A673 (cell line): ENCODE data around the gene PFAS. TPM values are rescaled to one million over a fixed set of nuclear protein-coding genes. Genes with fewer than 3 reads are reported as not detected.

ENCODE experiments used
- Bru-seq: library from RNA; stranded (reverse); fragments of 400-500 nt; gene quantifications from one replicate; lab custom pipeline; 2021; lab: Mats Ljungman, UMichigan
- BruChase-seq, 2 experiments: library from RNA; stranded (reverse); fragments of 400-500 nt; gene quantifications; one replicate each; lab custom pipeline; 2021; lab: Mats Ljungman, UMichigan
- BruUV-seq: library from RNA; stranded (reverse); fragments of 400-500 nt; replicated peaks from 2 replicates; lab custom pipeline; 2021; lab: Mats Ljungman, UMichigan
- CTCF ChIA-PET: fragments of 300-600 bp; sonication (Branson Sonifier 250); formaldehyde crosslinking; loops from one replicate; lab custom pipeline; 2022; ENCODE audit warnings: antibody characterized with exemption; lab: Charles Lee
- POLR2A ChIA-PET: fragments of 300-600 bp; sonication (Branson Sonifier 250); formaldehyde crosslinking; loops from one replicate; lab custom pipeline; 2022; ENCODE audit warnings: antibody characterized with exemption; ENCODE audit not compliant: low non-redundant PET; lab: Charles Lee
- DNase-seq: peaks from one replicate; pipeline ENCODE4 v3.0.0-alpha.2; 2015; ENCODE audit warnings: low spot score
- H3K27ac ChIP-seq: fragments of 200-600 bp; sonication (generic); 2 replicates; pipeline ENCODE4 v1.5.1; 2016; ENCODE audit warnings: mixed run types, low read depth, mild to moderate bottlenecking, mixed read lengths, antibody characterized with exemption, low read length; ENCODE audit not compliant: poor library complexity, severe bottlenecking
- H3K27me3 ChIP-seq: fragments of 200-600 bp; sonication (generic); replicated peaks from 2 replicates; pipeline ENCODE4 v1.6.1; 2017; ENCODE audit warnings: mixed run types, low read depth, mild to moderate bottlenecking, mixed read lengths, antibody characterized with exemption, low read length; ENCODE audit not compliant: insufficient read depth, poor library complexity
- H3K36me3 ChIP-seq: fragments of 200-600 bp; sonication (generic); 2 replicates; pipeline ENCODE4 v1.6.1; 2016; ENCODE audit warnings: mixed run types, mild to moderate bottlenecking, mixed read lengths, antibody characterized with exemption, low read length; ENCODE audit not compliant: insufficient read depth, poor library complexity, severe bottlenecking
- H3K4me1 ChIP-seq: fragments of 200-600 bp; sonication (generic); 2 replicates; pipeline ENCODE4 v1.6.1; 2017; ENCODE audit warnings: mixed run types, mild to moderate bottlenecking, mixed read lengths, antibody characterized with exemption, low read length; ENCODE audit not compliant: insufficient read depth, poor library complexity, severe bottlenecking
- H3K4me3 ChIP-seq: fragments of 200-600 bp; sonication (generic); 2 replicates; pipeline ENCODE4 v1.5.1; 2016; ENCODE audit warnings: low read depth, mixed run types, mild to moderate bottlenecking, mixed read lengths, low read length; ENCODE audit not compliant: poor library complexity, severe bottlenecking
- H3K9me3 ChIP-seq: fragments of 200-600 bp; sonication (generic); 2 replicates; pipeline ENCODE4 v1.6.1; 2016; ENCODE audit warnings: mixed run types, low read depth, mild to moderate bottlenecking, mixed read lengths, antibody characterized with exemption, low read length; ENCODE audit not compliant: poor library complexity, severe bottlenecking
- EZH2 ChIP-seq: fragments of 200-600 bp; sonication (generic); IDR thresholded peaks from 2 replicates; pipeline ENCODE4 v1.6.1; 2017; ENCODE audit warnings: borderline replicate concordance, low read depth, mild to moderate bottlenecking, mixed read lengths, antibody characterized with exemption, low read length; ENCODE audit not compliant: poor library complexity, severe bottlenecking
- intact Hi-C: fragments of 100-400 bp; cut with micrococcal nuclease; formaldehyde crosslinking; loops from one replicate; pipeline ENCODE4 v1.10.0; 2022; ENCODE audit not compliant: unreplicated experiment
- long read RNA-seq: library from polyadenylated mRNA; stranded (forward); transcript quantifications from one replicate; pipeline ENCODE4 v2.0.0, GENCODE V29; 2022
- total RNA-seq: library from RNA; stranded (reverse); gene quantifications from 2 replicates; pipeline ENCODE4 v1.2.3, GENCODE V29; 2021
- TF ChIP-seq, protein P1 (sequence below): fragments of 300-800, 200-600 bp; sonication (generic); conservative IDR thresholded peaks from 2 replicates; pipeline ENCODE4 v1.5.1; 2017; ENCODE audit warnings: low read depth, mild to moderate bottlenecking, antibody characterized with exemption, low read length, moderate library complexity, mixed read lengths

The PFAS gene, protein sequence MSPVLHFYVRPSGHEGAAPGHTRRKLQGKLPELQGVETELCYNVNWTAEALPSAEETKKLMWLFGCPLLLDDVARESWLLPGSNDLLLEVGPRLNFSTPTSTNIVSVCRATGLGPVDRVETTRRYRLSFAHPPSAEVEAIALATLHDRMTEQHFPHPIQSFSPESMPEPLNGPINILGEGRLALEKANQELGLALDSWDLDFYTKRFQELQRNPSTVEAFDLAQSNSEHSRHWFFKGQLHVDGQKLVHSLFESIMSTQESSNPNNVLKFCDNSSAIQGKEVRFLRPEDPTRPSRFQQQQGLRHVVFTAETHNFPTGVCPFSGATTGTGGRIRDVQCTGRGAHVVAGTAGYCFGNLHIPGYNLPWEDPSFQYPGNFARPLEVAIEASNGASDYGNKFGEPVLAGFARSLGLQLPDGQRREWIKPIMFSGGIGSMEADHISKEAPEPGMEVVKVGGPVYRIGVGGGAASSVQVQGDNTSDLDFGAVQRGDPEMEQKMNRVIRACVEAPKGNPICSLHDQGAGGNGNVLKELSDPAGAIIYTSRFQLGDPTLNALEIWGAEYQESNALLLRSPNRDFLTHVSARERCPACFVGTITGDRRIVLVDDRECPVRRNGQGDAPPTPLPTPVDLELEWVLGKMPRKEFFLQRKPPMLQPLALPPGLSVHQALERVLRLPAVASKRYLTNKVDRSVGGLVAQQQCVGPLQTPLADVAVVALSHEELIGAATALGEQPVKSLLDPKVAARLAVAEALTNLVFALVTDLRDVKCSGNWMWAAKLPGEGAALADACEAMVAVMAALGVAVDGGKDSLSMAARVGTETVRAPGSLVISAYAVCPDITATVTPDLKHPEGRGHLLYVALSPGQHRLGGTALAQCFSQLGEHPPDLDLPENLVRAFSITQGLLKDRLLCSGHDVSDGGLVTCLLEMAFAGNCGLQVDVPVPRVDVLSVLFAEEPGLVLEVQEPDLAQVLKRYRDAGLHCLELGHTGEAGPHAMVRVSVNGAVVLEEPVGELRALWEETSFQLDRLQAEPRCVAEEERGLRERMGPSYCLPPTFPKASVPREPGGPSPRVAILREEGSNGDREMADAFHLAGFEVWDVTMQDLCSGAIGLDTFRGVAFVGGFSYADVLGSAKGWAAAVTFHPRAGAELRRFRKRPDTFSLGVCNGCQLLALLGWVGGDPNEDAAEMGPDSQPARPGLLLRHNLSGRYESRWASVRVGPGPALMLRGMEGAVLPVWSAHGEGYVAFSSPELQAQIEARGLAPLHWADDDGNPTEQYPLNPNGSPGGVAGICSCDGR (N-terminal part only)
- total RNA-seq (163 and 165 TPM in 2 replicates), Bru-seq, nascent RNA (percentile 73 among the genes with signal in this experiment), BruChase-seq, experiment 1, labeled RNA remaining after a 2-hour chase (percentile 78 among the genes with signal in this experiment), BruChase-seq, experiment 2, labeled RNA remaining after a 6-hour chase (percentile 87 among the genes with signal in this experiment)
- long read RNA-seq, full-length matches to known transcripts: 104 of 176 reads
- long read RNA-seq, partial matches to known transcripts: 37 of 176 reads
- long read RNA-seq, other reads (novel, unspliced or antisense): 35 of 176 reads

DNA sequence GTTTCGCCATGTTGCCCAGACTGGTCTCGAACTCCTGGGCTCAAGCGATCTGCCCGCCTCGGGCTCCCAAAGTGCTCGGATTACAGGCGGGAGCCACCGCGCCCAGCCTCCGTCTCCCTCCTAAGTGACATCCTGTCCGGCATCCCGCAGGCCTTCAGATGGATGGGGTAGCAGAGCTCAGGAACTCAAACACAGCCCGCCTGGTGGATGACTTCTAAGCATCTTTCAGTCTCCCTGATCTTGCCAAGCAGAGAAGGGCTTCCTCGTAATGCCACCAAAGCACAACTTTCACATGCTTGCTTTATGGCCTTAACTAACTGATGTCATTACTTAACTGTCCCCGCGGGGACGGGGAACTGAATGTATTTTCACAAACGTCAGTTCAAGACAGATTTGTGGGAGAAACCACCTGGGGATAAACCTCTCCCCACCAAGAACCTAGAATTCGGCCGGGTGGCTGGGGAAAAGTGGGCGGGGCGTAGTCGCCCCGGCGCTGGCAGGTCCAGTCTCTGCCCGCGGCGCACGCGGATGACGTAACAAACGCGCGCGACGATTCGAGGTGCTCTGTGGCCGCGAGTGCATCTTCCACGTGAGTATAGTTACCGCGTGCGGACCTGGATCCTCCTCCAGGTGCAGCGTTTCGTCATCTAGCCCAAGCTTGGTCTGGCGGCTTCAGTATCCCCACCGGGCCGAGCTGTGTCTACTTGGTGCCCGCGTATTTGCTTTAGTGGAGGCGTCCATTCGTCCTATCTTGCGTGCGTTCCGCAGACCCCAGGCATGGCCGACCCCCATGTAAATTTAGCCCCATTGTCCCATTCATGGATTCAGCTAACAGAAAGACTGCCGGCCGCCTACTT lies at the start of gene PFAS:
TSS of gene PFAS (plus strand) at position 539 of the 857 bp plus-strand sequence. CDS start 4,649 bp downstream, outside the sequence.
- Histone ChIP-seq H3K27ac (peak within 1 kb of the TSS; percentile 97), H3K27me3 (no peaks in the 10 kb centered on the region), H3K4me3 (peak within 1 kb of the TSS; percentile 83), H3K4me1 (peaks cover 10% of the 10 kb centered on the region), H3K36me3 (peaks cover 10% of the 10 kb centered on the region), H3K9me3 (no peaks in the 10 kb centered on the region)
- peak; percentile 96 for DNase-seq
- no TSS peak for BruUV-seq
- TF ChIP-seq, protein P1, sequence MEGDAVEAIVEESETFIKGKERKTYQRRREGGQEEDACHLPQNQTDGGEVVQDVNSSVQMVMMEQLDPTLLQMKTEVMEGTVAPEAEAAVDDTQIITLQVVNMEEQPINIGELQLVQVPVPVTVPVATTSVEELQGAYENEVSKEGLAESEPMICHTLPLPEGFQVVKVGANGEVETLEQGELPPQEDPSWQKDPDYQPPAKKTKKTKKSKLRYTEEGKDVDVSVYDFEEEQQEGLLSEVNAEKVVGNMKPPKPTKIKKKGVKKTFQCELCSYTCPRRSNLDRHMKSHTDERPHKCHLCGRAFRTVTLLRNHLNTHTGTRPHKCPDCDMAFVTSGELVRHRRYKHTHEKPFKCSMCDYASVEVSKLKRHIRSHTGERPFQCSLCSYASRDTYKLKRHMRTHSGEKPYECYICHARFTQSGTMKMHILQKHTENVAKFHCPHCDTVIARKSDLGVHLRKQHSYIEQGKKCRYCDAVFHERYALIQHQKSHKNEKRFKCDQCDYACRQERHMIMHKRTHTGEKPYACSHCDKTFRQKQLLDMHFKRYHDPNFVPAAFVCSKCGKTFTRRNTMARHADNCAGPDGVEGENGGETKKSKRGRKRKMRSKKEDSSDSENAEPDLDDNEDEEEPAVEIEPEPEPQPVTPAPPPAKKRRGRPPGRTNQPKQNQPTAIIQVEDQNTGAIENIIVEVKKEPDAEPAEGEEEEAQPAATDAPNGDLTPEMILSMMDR: no peak
- no peak for TF ChIP-seq EZH2
- intact Hi-C loops: loop anchor here (1.0 kb wide), 1 partner anchor 28 kb away; no protein-coding TSS in a partner anchor
- ChIA-PET CTCF (no interaction called here), POLR2A (no interaction called here)

DNA sequence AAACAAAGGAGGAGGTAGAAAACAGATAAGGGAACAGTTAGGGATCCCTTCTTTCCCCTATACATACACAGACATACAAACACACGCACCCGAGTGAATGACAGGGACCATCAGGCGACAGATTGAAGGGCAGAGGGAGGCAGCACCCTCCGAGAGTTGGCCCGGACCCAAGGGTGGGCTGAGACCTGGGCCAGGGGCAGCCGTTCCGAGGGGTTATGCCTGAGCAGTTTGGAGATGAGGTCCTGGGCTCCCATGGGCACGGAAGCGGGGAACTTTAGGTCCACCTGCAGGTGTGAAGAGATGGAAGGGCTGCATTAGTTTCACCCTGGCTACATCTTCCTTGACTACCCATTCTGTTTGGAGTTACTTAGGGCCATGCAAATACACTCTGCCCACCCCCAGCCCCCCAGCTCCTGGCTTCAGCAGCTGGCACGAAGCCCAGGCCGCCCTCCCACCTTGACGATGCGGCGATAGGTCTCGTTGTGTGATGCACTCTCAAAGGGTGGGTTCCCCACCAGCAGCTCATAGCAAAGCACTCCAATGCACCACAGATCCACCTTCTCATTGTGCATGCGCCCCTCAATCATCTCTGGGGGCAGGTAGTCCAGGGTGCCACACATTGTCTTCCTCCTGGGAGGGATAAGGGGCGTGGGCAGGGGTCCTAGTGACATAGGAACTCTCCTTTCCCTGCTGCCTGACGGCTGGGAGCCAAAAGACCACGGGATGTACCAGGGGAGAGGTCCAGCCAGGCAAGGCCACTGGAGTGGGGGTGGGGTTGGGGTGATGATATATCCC lies 44.1 kb upstream of the PFAS start:
- peaks cover 48% of the 10 kb centered on the region for H3K36me3 ChIP-seq
- BruUV-seq: no TSS peak
- peaks cover 11% of the 10 kb centered on the region for H3K4me1 ChIP-seq
- TF ChIP-seq, protein P1: no peak
- TF ChIP-seq EZH2: no peak
- no peaks in the 10 kb centered on the region for H3K27me3 ChIP-seq
- no peak for DNase-seq
- CTCF ChIA-PET: no interaction called here
- no peak overlapping the region for H3K27ac ChIP-seq
- POLR2A ChIA-PET: no interaction called here
- intact Hi-C loops: no loop called here
- H3K9me3 ChIP-seq: no peaks in the 10 kb centered on the region
- H3K4me3 ChIP-seq: no peak overlapping the region
